Measurements from ENCODE around the gene WDR18. TPM values are rescaled to one million over a fixed set of nuclear protein-coding genes. Genes with fewer than 3 reads are reported as not detected.
"Not testable (repeated sequence)": the region's sequence is repeated elsewhere in the genome, so short reads cannot be mapped to it uniquely, and the experiment has no call there.

Gene WDR18
- total RNA-seq, 8 experiments from 2014 or later = 23.8 to 64.7 (median 36.2) TPM

DNA sequence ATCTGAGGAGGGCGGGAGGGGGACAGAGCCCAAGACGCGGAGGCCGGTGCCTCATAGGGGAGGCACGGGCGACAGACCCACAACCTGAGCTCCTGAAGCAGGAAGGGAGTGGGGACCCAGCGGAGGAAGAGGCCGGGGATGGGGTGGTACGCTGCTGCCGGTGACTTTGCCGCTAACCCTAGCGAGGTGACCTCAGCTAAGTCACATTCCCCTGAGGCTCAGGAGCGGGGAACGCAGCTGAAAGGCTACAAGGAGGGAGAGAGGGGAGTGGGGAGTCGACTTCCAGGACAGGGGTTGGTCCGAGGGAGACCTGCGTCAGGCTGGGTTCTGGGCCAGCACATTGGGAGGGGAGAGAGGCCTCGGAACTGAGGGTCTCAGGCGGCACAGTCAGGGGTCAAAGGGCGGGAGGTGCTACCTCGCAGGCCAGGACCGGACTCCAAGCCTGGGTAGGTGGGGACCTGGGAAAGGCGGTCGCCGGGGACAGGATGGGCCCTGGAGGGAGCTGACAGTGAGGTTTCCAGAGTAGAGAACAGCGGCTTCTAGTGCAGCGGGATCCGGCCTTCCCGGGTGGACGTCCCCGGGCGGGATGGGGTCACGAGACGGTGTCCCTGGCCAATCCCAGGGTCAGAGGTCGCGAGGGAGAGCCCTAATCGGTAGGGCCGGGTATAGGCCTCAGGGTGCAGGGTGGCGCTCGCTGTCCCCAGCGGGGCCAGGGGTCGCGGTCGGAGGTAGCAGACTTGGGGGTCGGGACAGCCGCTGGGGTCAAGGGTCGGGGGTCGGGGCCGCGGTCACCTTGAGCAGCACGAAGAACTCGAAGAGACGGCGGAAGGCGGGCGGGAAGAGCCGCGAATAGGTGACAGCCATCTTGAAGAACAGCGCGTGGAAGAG, 36.1 kb downstream of the WDR18 start:
- 0% methylated on average over 2 to 8 of the region's 60 CpGs; no CpG with 5 or more reads in 7 of the 10 experiments for WGBS, 10 experiments
- in situ Hi-C loops (cut with MboI; ENCODE audit: low pct_unique_long_range_greater_than_20kb in 2 of 9, low sequenced_read_pairs in 9 of 9, unreplicated experiment in 9 of 9) = no loop called here
- Histone ChIP-seq H3K4me1 (replicated peaks in 1 of 2) (peaks cover 38 to 41% of the 10 kb centered on the region in 2 donors), H3K4me3 (peak overlapping the region; percentile 66 to 95 (median 87)), H3K27ac (peak overlapping the region; percentile 95 to 97)
- peak in 1 of 8 experiments; percentile 1 for ATAC-seq (replicated peaks in 6 of 8)

DNA sequence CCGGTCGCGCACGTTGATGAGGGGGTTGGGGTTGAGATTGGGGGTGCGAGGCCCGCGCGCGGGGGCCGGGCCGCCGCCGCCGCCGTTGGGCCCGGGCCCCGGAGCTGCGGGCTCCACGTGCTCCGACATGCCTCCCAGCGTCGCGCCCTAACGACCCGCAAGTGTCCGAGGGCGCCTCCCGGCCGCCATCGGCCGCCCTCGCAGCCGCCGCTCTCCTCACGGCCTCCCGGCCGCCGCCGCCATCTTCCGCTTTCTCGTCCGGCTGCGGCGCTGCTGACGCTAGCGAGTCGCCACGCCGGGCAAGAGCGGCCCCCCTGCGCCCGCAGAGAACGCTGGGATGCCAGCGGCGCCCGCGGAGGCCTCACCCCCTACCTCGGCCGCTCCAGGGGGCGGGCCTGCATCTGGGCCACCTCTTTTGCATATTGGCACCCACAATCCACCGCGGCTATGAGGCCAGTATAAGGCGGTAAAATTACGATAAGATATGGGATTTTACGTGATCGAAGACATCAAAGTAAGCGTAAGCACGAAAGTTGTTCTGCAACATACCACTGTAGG, 36.8 kb downstream of the WDR18 start, which contains the start of gene TMEM259:
TMEM259 (minus strand) TSS at position 256 of the 558 bp plus-strand sequence; CDS start at position 129, 127 bp downstream.
- Histone ChIP-seq H3K4me3 (peak within 1 kb of the TSS; percentile 66 to 95 (median 87)), H3K27ac (peak within 1 kb of the TSS; percentile 95 to 97), H3K4me1 (replicated peaks in 1 of 2) (peaks cover 30 to 34% of the 10 kb centered on the region in 2 donors)
- in situ Hi-C loops (cut with MboI; ENCODE audit: low pct_unique_long_range_greater_than_20kb in 2 of 9, low sequenced_read_pairs in 9 of 9, unreplicated experiment in 9 of 9) = no loop called here
- peak; percentile 62 to 87 (median 71) for ATAC-seq (replicated peaks in 6 of 8)
- 0 to 2% (median 0%) methylated on average over 2 to 10 of the region's 68 CpGs; no CpG with 5 or more reads in 3 of the 10 experiments for WGBS, 10 experiments

DNA sequence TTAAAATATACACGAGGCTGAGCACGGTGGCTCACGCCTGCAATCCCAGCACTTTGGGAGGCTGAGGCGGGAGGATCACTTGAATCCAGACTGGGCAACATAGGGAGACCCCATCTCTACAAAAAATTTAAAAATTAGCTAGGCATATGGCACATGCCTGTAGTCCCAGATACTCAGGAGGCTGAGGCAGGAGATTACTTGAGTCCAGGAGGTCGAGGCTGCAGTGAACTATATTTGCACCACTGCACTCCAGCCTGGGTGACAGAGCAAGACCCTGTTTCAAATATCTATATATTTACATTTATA, 39.7 kb downstream of the WDR18 start:
- H3K27ac ChIP-seq; in situ Hi-C loops (cut with MboI; ENCODE audit: low pct_unique_long_range_greater_than_20kb in 2 of 9, low sequenced_read_pairs in 9 of 9, unreplicated experiment in 9 of 9): not testable (repeated sequence)
- 28 to 100% (median 94%) methylated on average over 1 to 5 of the region's 5 CpGs; no CpG with 5 or more reads in 1 of the 10 experiments for WGBS, 10 experiments

GRCh38 chr19:1025080-1025479, 40.9 kb downstream of the WDR18 start:
- H3K4me3 ChIP-seq; H3K4me1 ChIP-seq (replicated peaks in 1 of 2); H3K27ac ChIP-seq; in situ Hi-C loops (cut with MboI; ENCODE audit: low pct_unique_long_range_greater_than_20kb in 2 of 9, low sequenced_read_pairs in 9 of 9, unreplicated experiment in 9 of 9); ATAC-seq (replicated peaks in 6 of 8): not testable (repeated sequence)
- WGBS, 10 experiments = 66 to 100% (median 100%) methylated on average over 1 to 5 of the region's 6 CpGs; no CpG with 5 or more reads in 4 of the 10 experiments

More for the DNA sequence above, 39.7 kb downstream of the WDR18 start:
- peaks cover 10 to 16% of the 10 kb centered on the region in 2 donors for H3K4me1 ChIP-seq (replicated peaks in 1 of 2)
- not testable (repeated sequence) for ATAC-seq (replicated peaks in 6 of 8); H3K4me3 ChIP-seq

DNA sequence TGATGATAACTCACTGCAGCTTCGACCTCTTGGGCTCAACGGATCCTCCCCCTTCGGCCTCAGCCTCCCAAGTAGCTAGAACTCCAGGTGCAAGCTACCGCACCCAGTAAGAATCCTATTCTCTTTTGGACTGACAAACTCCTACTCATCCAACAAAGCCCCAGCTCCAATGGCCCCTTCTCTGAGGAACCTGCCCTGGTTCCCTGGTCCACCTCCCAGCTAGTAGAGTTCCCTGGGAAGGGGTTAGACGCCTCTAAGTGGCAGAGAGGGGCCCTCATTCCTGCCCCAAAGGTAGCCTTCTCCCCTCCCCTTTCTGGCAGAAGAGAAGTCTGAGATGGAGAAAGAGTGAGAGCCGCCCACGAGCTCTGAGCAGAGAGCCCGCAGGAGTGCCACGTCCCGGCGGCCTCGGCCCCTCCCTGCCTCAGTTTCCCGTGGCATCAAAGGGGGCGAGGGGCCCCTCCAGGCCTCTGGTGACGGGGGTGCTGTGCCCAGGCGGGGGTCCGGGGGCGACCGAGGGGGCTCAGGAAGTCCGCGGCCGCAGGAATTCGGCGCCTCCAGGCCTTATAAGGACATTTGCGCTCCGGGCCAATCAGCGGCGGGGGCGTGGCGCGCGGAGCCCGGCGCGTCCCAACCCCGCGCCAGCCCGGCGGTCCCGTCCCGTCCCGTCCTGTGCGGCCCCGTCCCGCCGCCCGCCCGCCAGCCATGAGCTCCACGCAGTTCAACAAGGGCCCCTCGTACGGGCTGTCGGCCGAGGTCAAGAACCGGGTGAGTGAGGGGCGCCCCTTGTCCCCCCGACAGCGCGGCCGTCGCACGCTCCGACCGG, 42.0 kb downstream of the WDR18 start, which contains the start of gene CNN2:
CNN2 (plus strand) TSS at position 649 of the 823 bp plus-strand sequence; CDS start at position 703, 54 bp downstream.
- ATAC-seq (replicated peaks in 6 of 8) = peak; percentile 60 to 75 (median 73)
- Histone ChIP-seq H3K4me1 (replicated peaks in 1 of 2) (peaks cover 0 to 5% of the 10 kb centered on the region in 2 donors), H3K27ac (peak within 1 kb of the TSS; percentile 82 to 91), H3K4me3 (peak within 1 kb of the TSS; percentile 47 to 89 (median 78))
- in situ Hi-C loops (cut with MboI; ENCODE audit: low pct_unique_long_range_greater_than_20kb in 2 of 9, low sequenced_read_pairs in 9 of 9, unreplicated experiment in 9 of 9) = no loop called here
- 0 to 100% (median 32%) methylated on average over 1 to 7 of the region's 63 CpGs; no CpG with 5 or more reads in 4 of the 10 experiments for WGBS, 10 experiments

DNA sequence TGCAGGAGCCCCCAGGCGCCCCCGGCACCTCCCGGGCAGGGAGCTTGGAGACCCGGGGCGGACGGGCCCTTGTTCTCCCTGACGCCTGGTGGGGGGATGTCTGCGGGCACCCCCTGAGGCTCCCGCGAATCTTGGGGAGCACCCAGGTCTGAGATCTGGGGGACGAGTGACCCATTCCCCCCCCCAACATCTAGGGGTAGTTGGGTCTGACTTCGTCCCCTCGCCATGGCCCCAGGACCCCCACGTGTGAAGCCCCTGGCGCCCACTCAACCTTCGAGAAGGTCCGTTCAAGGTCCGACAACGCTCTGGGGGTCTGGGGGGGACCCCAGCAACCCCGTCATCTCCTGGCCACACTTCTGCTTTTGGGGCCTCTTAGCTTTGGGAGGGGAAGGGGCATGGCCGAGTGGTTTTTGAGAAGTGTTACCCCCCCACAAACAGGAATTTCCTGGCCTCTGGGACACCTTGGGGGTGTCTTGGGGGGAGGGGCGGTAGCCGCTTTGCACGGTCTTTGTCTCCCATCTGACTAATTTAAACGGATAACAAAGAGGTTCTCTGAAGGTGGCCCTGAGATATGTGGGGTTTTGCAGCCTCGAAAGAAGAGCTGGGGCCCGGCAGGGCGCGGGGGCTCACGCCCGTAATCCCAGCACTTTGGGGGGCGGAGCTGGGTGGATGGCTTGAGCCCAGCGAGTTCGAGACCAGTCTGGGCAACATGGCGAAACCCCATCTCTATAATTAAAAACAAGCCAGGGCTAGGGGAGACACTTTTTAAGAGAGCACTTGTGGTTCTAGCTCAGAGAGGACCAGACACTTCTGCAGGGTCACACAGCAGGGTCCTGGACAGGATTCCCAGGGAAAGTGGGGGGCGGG, 42.9 kb downstream of the WDR18 start:
- Histone ChIP-seq H3K27ac (peak overlapping the region; percentile 82 to 91), H3K4me3 (peak overlapping the region; percentile 47 to 89 (median 78)), H3K4me1 (replicated peaks in 1 of 2) (peaks cover 0 to 5% of the 10 kb centered on the region in 2 donors)
- ATAC-seq (replicated peaks in 6 of 8) = peak in 4 of 8 experiments; percentile 1 to 3 (median 2)
- 0 to 20% (median 2%) methylated on average over 1 to 7 of the region's 36 CpGs; no CpG with 5 or more reads in 6 of the 10 experiments for WGBS, 10 experiments
- in situ Hi-C loops (cut with MboI; ENCODE audit: low pct_unique_long_range_greater_than_20kb in 2 of 9, low sequenced_read_pairs in 9 of 9, unreplicated experiment in 9 of 9) = no loop called here

DNA sequence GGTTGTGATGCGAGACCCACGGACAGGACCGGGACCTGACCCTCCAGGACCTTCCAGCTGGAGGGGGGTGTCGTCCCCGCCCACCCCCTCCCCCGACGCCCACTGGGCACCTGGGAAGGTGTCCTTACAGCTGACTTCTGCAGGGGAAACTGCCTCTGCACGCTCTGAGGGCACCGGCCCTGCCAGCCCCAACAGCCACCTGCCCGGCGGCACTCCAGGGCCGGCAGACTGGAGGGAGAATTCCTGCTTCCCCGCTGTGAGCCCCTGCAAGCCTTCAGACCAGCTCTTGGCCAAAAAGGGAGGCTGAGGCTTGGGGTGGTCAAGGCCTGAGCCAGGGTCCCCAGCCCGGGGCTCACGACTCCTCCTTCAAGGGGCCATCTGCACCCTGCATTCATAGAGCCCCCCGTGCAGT, 43.5 kb downstream of the WDR18 start:
- no peak overlapping the region for H3K27ac ChIP-seq
- H3K4me3 ChIP-seq = peak overlapping the region; percentile 47 to 89 (median 78)
- peaks cover 0 to 5% of the 10 kb centered on the region in 2 donors for H3K4me1 ChIP-seq (replicated peaks in 1 of 2)
- in situ Hi-C loops (cut with MboI; ENCODE audit: low pct_unique_long_range_greater_than_20kb in 2 of 9, low sequenced_read_pairs in 9 of 9, unreplicated experiment in 9 of 9) = no loop called here
- ATAC-seq (replicated peaks in 6 of 8) = peak in 1 of 8 experiments; percentile 2
- whole genome bisulfite sequencing, 10 experiments = 0 to 3% methylated on average over 5 to 6 of the region's 16 CpGs; no CpG with 5 or more reads in 8 of the 10 experiments

DNA sequence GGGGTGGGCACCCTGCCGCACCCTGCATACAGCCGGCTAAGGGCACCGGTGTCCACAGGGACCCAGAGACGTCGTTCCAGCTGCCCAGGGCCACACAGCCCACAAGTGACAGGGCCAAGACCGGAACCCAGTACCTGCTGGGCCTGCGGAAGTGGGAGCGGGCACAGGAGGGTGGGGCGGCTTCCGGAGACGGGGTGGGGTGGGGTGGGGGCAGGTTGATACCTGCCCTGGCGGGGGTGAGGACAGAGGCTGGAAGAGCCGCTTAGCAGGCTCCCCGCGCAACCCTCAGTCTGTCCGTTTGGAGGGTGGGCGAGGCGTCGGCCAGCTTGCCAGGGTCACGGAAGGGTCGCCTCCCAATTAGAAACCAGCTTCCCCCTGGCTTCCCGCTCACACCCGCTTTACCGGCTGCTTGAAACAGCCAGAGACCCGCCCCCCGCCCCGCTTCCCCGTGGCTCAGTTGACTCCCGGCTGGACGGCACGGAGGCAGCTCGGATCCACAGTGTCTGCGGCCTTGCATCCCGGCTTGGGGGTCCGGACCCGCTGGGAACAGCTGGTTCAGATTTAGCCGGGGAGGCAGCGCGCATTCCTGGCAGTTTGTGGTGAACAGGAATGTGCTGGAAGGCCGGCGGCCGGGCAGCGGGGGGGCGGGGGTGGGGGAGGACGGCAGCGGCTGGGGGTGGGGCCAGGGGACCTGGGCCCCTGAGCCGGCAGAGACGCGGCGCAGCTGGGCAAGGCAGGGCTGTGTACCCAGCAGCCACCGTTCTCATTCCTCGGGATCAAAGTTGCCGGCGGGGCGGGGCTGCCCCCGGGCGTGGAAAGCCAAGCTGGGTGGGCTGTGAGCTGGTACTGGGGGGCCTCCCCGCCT, 44.1 kb downstream of the WDR18 start:
- Histone ChIP-seq H3K27ac (peak overlapping the region; percentile 25 to 49), H3K4me3 (peak overlapping the region; percentile 47 to 89 (median 78)), H3K4me1 (replicated peaks in 1 of 2) (peaks cover 0 to 5% of the 10 kb centered on the region in 2 donors)
- in situ Hi-C loops (cut with MboI; ENCODE audit: low pct_unique_long_range_greater_than_20kb in 2 of 9, low sequenced_read_pairs in 9 of 9, unreplicated experiment in 9 of 9) = no loop called here
- ATAC-seq (replicated peaks in 6 of 8) = peak; percentile 43 to 72 (median 60)
- WGBS, 10 experiments = 0% methylated on average over 1 to 4 of the region's 58 CpGs; no CpG with 5 or more reads in 8 of the 10 experiments

GRCh38 chr19:1032264-1032867, 48.2 kb downstream of the WDR18 start:
- no peak for ATAC-seq (replicated peaks in 6 of 8)

DNA sequence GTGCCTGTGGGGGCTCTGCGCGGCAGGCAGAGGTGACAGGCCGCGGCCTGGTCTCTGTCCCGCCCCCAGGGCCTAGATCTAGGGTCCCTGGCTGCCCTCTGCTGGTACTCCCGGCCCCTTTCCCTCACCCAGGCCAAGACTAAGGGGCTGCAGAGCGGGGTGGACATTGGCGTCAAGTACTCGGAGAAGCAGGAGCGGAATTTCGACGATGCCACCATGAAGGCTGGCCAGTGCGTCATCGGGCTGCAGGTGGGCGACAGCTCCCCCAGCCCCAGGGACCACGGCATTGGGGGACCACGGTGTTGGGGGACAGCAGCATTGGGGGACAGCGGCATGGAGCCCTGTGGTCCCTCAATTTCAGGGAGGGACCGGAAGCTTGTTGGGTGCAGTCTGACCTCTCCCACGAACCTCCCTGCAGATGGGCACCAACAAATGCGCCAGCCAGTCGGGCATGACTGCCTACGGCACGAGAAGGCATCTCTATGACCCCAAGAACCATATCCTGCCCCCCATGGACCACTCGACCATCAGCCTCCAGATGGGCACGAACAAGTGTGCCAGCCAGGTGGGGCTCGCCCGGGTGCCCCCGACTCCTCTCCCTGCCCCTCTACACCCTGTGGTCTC, 52.0 kb downstream of the WDR18 start:
- Histone ChIP-seq H3K27ac (no peak overlapping the region), H3K4me3 (no peak overlapping the region), H3K4me1 (replicated peaks in 1 of 2) (peaks cover 2 to 3% of the 10 kb centered on the region in 2 donors)
- no peak for ATAC-seq (replicated peaks in 6 of 8)
- in situ Hi-C loops (cut with MboI; ENCODE audit: low pct_unique_long_range_greater_than_20kb in 2 of 9, low sequenced_read_pairs in 9 of 9, unreplicated experiment in 9 of 9) = no loop called here
- 95 to 100% methylated on average over 3 to 11 of the region's 29 CpGs; no CpG with 5 or more reads in 8 of the 10 experiments for WGBS, 10 experiments

More at GRCh38 chr19:1032264-1032867, 48.2 kb downstream of the WDR18 start:
- Histone ChIP-seq H3K27ac (no peak overlapping the region), H3K4me3 (no peak overlapping the region), H3K4me1 (replicated peaks in 1 of 2) (peaks cover 0 to 5% of the 10 kb centered on the region in 2 donors)
- 78 to 99% (median 94%) methylated on average over 4 to 12 of the region's 20 CpGs; no CpG with 5 or more reads in 4 of the 10 experiments for WGBS, 10 experiments
- in situ Hi-C loops (cut with MboI; ENCODE audit: low pct_unique_long_range_greater_than_20kb in 2 of 9, low sequenced_read_pairs in 9 of 9, unreplicated experiment in 9 of 9) = no loop called here
